AG04450 (cell line): ENCODE results near the gene FADS2. TPM values are rescaled to one million over a fixed set of nuclear protein-coding genes. Genes with fewer than 3 reads are reported as not detected.

ENCODE experiments used
- CTCF ChIA-PET: fragments of 300-600, 350-600 bp; formaldehyde crosslinking; extraction: SDS; loops from one replicate; lab custom pipeline; 2022; ENCODE audit warnings: antibody characterized with exemption, inconsistent platforms; lab: Charles Lee
- POLR2A ChIA-PET: fragments of 350-600 bp; formaldehyde crosslinking; extraction: SDS; loops from one replicate; lab custom pipeline; 2021; ENCODE audit warnings: antibody characterized with exemption, inconsistent platforms; lab: Yijun Ruan, JAX
- DNase-seq: peaks from one replicate; pipeline ENCODE4 v3.0.0-alpha.2; 2011; ENCODE audit warnings: low read depth, low spot score
- H3K27ac ChIP-seq: one replicate; pipeline ENCODE4 v1.5.1; 2012; ENCODE audit warnings: low read depth, low read length, control low read depth
- H3K27me3 ChIP-seq: one replicate; pipeline ENCODE4 v1.6.0; 2012; ENCODE audit warnings: low read length; ENCODE audit not compliant: control insufficient read depth, insufficient read depth
- H3K4me3 ChIP-seq: 2 replicates; pipeline ENCODE4 v1.5.1; 2011; ENCODE audit warnings: mild to moderate bottlenecking, low read depth, low read length, control low read depth
- H3K9me3 ChIP-seq: 2 replicates; pipeline ENCODE4 v1.5.1; 2012; ENCODE audit warnings: low read length; ENCODE audit not compliant: control insufficient read depth, insufficient read depth
- CTCF ChIP-seq: IDR thresholded peaks from 2 replicates; pipeline ENCODE4 v1.5.1; 2011; ENCODE audit warnings: low read depth, low read length, control low read depth, inconsistent platforms
- polyA plus RNA-seq: library from polyadenylated mRNA; depleted of rRNA; stranded (reverse); fragments of >200 nt; gene quantifications from 2 replicates; pipeline ENCODE4 v1.2.3, GENCODE V29; 2011

FADS2 gene
- polyA plus RNA-seq, 1 experiment, result 183 TPM

DNA sequence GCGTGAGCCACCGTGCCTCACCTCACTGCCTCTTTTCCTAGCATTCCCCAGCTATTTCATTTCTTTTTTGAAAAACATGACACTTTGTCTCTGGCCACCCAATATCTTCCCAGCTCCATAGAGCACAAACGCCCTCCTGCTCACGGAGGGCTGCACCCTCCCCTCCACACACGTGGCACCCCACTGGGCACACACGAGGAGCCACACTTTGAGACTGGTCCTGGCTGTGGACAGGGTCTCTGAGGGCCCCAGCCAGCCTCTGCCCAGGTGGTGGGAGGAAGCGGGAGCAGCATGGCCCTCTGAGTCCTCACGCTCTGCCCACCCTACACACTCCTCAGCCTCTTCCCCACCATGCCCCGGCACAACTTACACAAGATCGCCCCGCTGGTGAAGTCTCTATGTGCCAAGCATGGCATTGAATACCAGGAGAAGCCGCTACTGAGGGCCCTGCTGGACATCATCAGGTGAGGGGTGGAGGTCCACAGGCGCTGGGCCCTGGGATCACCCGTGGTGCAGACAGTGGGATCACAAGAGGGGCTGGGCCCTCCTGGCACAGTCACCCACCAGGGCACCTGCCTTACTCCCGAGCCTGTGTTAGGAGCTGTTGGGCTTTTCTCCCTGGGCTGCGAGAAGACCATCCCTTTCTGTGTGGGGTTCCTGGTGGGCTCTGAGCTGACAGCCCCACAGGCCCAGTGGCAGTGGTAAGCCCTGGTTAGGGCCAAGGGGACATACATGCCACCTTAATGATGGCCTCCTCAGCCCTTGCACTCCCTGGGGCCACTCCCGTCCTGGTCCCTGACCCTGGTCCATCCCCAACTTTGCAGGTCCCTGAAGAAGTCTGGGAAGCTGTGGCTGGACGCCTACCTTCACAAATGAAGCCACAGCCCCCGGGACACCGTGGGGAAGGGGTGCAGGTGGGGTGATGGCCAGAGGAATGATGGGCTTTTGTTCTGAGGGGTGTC, 37.0 kb downstream of the FADS2 start:
- no peak for TF ChIP-seq CTCF
- no peak for DNase-seq
- Histone ChIP-seq H3K27me3 (peaks cover 2% of the 10 kb centered on the region), H3K9me3 (no peaks in the 10 kb centered on the region), H3K27ac (no peak overlapping the region), H3K4me3 (no peak overlapping the region)
- POLR2A ChIA-PET, result interaction anchor here (0.9 kb wide), 1 partner anchor 50 kb away, joined by 4 read pairs; no protein-coding TSS in a partner anchor
- CTCF ChIA-PET, result interaction anchor here (1.1 to 1.9 kb wide), 2 partner anchors 34 to 68 kb away, joined by 4 to 8 read pairs; no protein-coding TSS in a partner anchor

- H3K9me3 ChIP-seq, result no peaks in the 10 kb centered on the region
- no peak for DNase-seq
- H3K27me3 ChIP-seq, result peaks cover 2% of the 10 kb centered on the region
- no peak for TF ChIP-seq CTCF
- no peak overlapping the region for H3K27ac ChIP-seq
- no peak overlapping the region for H3K4me3 ChIP-seq
- ChIA-PET POLR2A (no interaction called here), CTCF (interaction anchor here (1.2 to 7.2 kb wide), 4 partner anchors 32 to 242 kb away, joined by 6 to 46 read pairs (median 8); no protein-coding TSS in a partner anchor)
Measured at GRCh38 chr11:61866231-61866957, 38.3 kb downstream of the FADS2 start.

DNA sequence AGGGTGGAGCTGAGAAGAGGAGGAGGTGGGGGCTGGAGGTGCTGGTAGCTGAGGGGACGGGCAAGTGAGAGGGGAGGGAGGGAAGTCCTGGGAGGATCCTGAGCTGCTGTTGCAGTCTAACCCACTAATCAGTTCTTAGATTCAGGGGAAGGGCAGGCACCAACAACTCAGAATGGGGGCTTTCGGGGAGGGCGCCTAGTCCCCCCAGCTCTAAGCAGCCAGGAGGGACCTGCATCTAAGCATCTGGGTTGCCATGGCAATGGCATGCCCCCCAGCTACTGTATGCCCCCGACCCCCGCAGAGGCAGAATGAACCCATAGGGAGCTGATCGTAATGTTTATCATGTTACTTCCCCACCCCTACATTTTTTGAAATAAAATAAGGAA, 38.9 kb downstream of the FADS2 start:
- DNase-seq, result no peak
- ChIA-PET CTCF (interaction anchor here (0.6 to 7.2 kb wide), 6 partner anchors 31 to 241 kb away, joined by 3 to 46 read pairs (median 7); no protein-coding TSS in a partner anchor), POLR2A (no interaction called here)
- TF ChIP-seq CTCF, result no peak
- H3K27me3 ChIP-seq, result peaks cover 2% of the 10 kb centered on the region
- no peaks in the 10 kb centered on the region for H3K9me3 ChIP-seq
- no peak overlapping the region for H3K4me3 ChIP-seq
- H3K27ac ChIP-seq, result no peak overlapping the region

DNA sequence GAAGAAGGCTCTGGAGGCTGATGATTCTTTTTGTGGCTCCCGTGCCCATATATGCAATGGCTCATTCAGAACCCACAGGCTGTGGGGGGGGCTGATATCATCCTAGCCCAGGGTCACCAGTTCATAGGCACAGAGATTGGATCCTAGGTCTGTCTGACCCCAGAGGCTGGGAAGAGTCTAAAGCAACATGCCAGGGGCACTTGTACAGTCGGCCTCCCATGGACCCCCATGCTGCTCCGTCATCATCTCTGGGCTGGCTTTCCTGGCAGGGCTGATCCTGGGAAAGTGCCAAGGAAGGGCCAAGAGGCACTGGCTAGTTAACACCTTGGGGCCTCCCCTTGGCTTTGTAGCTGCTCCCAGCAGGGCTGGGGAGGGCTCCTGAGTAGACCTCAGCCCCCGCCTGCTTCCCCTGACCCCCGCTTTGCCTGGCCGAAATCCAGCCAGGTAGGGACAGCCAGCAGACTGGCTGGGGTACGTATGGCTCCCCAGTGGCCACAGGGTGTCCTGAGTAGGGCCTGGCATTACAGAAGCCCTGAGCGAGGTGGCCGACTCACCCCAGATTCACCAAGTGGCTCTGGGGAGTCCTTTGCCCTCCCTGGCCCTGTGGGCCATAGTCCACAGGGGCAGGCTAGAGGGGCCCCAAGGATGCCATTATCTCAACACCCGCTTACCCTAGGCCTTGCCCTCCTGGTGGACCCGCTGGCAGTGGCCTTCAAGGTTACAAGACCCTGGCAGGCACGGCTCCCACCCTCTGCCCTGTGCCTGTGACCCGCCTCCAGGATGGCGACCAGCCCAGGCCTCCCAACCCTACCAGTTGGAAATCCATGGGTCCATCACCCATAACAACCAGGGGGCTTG, 40.7 kb downstream of the FADS2 start:
- CTCF ChIA-PET, result interaction anchor here (0.6 to 7.2 kb wide), 5 partner anchors 24 to 240 kb away, joined by 3 to 57 read pairs (median 37); partner anchors contain the start of gene BEST1
- no peak for TF ChIP-seq CTCF
- H3K27ac ChIP-seq, result no peak overlapping the region
- DNase-seq, result no peak
- peaks cover 2% of the 10 kb centered on the region for H3K27me3 ChIP-seq
- no peaks in the 10 kb centered on the region for H3K9me3 ChIP-seq
- POLR2A ChIA-PET, result no interaction called here
- no peak overlapping the region for H3K4me3 ChIP-seq
